H1 (cell line): ENCODE measurements around the gene CPTP.

Source experiments
- CEBPB ChIP-seq: IDR thresholded peaks from 2 replicates; pipeline ENCODE4 v1.6.1; 2012; ENCODE audit warnings: low read depth, low read length
- CREB1 ChIP-seq: IDR thresholded peaks from 2 replicates; pipeline ENCODE4 v1.6.1; 2012; ENCODE audit warnings: inconsistent platforms
- EZH2 ChIP-seq: fragments of 200-600 bp; sonication (generic); IDR thresholded peaks from 2 replicates; pipeline ENCODE4 v1.7.1; 2012; ENCODE audit warnings: low read depth, mild to moderate bottlenecking, moderate library complexity, low read length, inconsistent platforms; ENCODE audit not compliant: severe bottlenecking
- JUND ChIP-seq: IDR thresholded peaks from 2 replicates; pipeline ENCODE4 v1.6.1; 2011; ENCODE audit warnings: mild to moderate bottlenecking, improper control_type of control experiment, low read length
- MAFK ChIP-seq: IDR thresholded peaks from 2 replicates; pipeline ENCODE4 v1.6.1; 2012; ENCODE audit warnings: low read depth, mild to moderate bottlenecking, improper control_type of control experiment, low read length
- POLR2A ChIP-seq, 2 experiments: IDR thresholded peaks; 1 replicate in 1 of 2; 2 replicates in 1 of 2; pipeline ENCODE4 v1.6.1; 2011; ENCODE audit warnings: low read depth in 2 of 2, low read length in 2 of 2, mild to moderate bottlenecking in 2 of 2; ENCODE audit errors: control extremely low read depth in 1 of 2
- RNF2 ChIP-seq: fragments of 200-900, 300-1000 bp; sonication (generic); IDR thresholded peaks from 2 replicates; pipeline ENCODE4 v1.7.1; 2016; ENCODE audit warnings: borderline replicate concordance, low read depth, mild to moderate bottlenecking, antibody characterized with exemption, low read length; ENCODE audit not compliant: poor library complexity, severe bottlenecking; ENCODE audit errors: missing control alignments
- SP1 ChIP-seq: IDR thresholded peaks from 2 replicates; pipeline ENCODE4 v1.6.1; 2011; ENCODE audit warnings: low read depth, low read length
- USF2 ChIP-seq: IDR thresholded peaks from 2 replicates; pipeline ENCODE4 v1.6.1; 2011; ENCODE audit warnings: low read length, improper control_type of control experiment
- YY1 ChIP-seq: IDR thresholded peaks from 2 replicates; pipeline ENCODE4 v1.6.1; 2011; ENCODE audit warnings: low read depth, mild to moderate bottlenecking, low read length
- TF ChIP-seq, protein P1 (sequence below), 3 experiments: IDR thresholded peaks; 1 replicate in 2 of 3; 2 replicates in 1 of 3; pipeline versions ENCODE4 v1.5.1 to v1.6.1; 2011; ENCODE audit warnings: low read length in 3 of 3, mild to moderate bottlenecking in 3 of 3, inconsistent platforms in 2 of 3, low read depth in 1 of 3, moderate library complexity in 1 of 3; ENCODE audit not compliant: insufficient read depth in 1 of 3; ENCODE audit errors: control extremely low read depth in 1 of 3

GRCh38 chr1:1359664-1360468 lies 35.3 kb downstream of the CPTP start:
- TF ChIP-seq YY1 (no peak), EZH2 (no peak), JUND (no peak), POLR2A (IDR thresholded peaks at IDR 0.05; ENCODE audit: control extremely low read depth in 1 of 2, low read depth in 2 of 2, low read length in 2 of 2) (no peak), CREB1 (no peak), RNF2 (no peak), USF2 (no peak), CEBPB (no peak), MAFK (no peak), SP1 (no peak)
- TF ChIP-seq, protein P1, sequence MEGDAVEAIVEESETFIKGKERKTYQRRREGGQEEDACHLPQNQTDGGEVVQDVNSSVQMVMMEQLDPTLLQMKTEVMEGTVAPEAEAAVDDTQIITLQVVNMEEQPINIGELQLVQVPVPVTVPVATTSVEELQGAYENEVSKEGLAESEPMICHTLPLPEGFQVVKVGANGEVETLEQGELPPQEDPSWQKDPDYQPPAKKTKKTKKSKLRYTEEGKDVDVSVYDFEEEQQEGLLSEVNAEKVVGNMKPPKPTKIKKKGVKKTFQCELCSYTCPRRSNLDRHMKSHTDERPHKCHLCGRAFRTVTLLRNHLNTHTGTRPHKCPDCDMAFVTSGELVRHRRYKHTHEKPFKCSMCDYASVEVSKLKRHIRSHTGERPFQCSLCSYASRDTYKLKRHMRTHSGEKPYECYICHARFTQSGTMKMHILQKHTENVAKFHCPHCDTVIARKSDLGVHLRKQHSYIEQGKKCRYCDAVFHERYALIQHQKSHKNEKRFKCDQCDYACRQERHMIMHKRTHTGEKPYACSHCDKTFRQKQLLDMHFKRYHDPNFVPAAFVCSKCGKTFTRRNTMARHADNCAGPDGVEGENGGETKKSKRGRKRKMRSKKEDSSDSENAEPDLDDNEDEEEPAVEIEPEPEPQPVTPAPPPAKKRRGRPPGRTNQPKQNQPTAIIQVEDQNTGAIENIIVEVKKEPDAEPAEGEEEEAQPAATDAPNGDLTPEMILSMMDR (IDR thresholded peaks at IDR 0.05; ENCODE audit: control extremely low read depth in 1 of 3, insufficient read depth in 1 of 3, low read depth in 1 of 3, low read length in 3 of 3): no peak
